NCI-H2196 (cell line): ENCODE results near the gene VGLL1.
A peak's percentile ranks its signal among the peaks of the same experiment; 100 is the strongest.

ENCODE experiments used
- DNase-seq: peaks from one replicate; lab custom pipeline; 2025; ENCODE audit not compliant: unreplicated experiment; lab: John Stamatoyannopoulos, UW

The VGLL1 gene

GRCh38 chrX:136549226-136549625 lies 17.2 kb downstream of the VGLL1 start:
- no peak for DNase-seq

- no peak for DNase-seq
Measured at GRCh38 chrX:136551410-136551809, 19.4 kb downstream of the VGLL1 start.

GRCh38 chrX:136555694-136556093 lies 23.7 kb downstream of the VGLL1 start:
- DNase-seq, result no peak

GRCh38 chrX:136572030-136572429 lies 40.0 kb downstream of the VGLL1 start:
- no peak for DNase-seq

GRCh38 chrX:136574548-136574947 lies 42.5 kb downstream of the VGLL1 start:
- DNase-seq, result peak; percentile 10

- DNase-seq, result peak; percentile 25
Measured at GRCh38 chrX:136577552-136577951, 45.5 kb downstream of the VGLL1 start.

GRCh38 chrX:136580316-136580715 lies 48.3 kb downstream of the VGLL1 start:
- DNase-seq, result no peak

GRCh38 chrX:136582624-136583023 lies 50.6 kb downstream of the VGLL1 start:
- no peak for DNase-seq

GRCh38 chrX:136584545-136584944 lies 52.5 kb downstream of the VGLL1 start:
- DNase-seq, result no peak

- DNase-seq, result no peak
Measured at GRCh38 chrX:136585262-136585661, 53.2 kb downstream of the VGLL1 start.

GRCh38 chrX:136585960-136586359 lies 53.9 kb downstream of the VGLL1 start:
- DNase-seq, result no peak

- no peak for DNase-seq
Measured at GRCh38 chrX:136586386-136586785, 54.4 kb downstream of the VGLL1 start.

- DNase-seq, result no peak
Measured at GRCh38 chrX:136587532-136587931, 55.5 kb downstream of the VGLL1 start.

GRCh38 chrX:136588036-136588435 lies 56.0 kb downstream of the VGLL1 start:
- no peak for DNase-seq

- DNase-seq, result no peak
Measured at GRCh38 chrX:136589966-136590365, 58.0 kb downstream of the VGLL1 start.

- DNase-seq, result no peak
Measured at GRCh38 chrX:136597356-136597755, 65.3 kb downstream of the VGLL1 start.

- DNase-seq, result no peak
Measured at GRCh38 chrX:136597954-136598353, 65.9 kb downstream of the VGLL1 start.

- no peak for DNase-seq
Measured at GRCh38 chrX:136598631-136599030, 66.6 kb downstream of the VGLL1 start.

GRCh38 chrX:136600059-136600458 lies 68.0 kb downstream of the VGLL1 start:
- no peak for DNase-seq
